22Rv1 (cell line): Measurements from ENCODE around the gene FAM24A.

Experiments used
- CTCF ChIP-seq: fragments of 450-650 bp; IDR thresholded peaks from 2 replicates; pipeline ENCODE4 v1.5.1; 2017; ENCODE audit warnings: mild to moderate bottlenecking
- ZFX ChIP-seq: fragments of 450-650 bp; IDR thresholded peaks from 2 replicates; pipeline ENCODE4 v1.6.1; 2017; ENCODE audit warnings: antibody characterized with exemption, borderline replicate concordance

- TF ChIP-seq CTCF, result no peak
- TF ChIP-seq ZFX, result no peak
Observed at GRCh38 chr10:122877264-122877663, 33.1 kb upstream of the FAM24A start.
